Spleen (tissue), 7 donors: ENCODE results near the gene STEAP2.

Source experiments
- CTCF ChIP-seq, 11 experiments: fragments of 200-600 bp in 7 of 11; fragments of 450-650 bp in 4 of 11; sonication (generic) in 4 of 11; IDR thresholded peaks in 8 of 11; conservative IDR thresholded peaks in 3 of 11; 1 replicate in 7 of 11; 2 replicates in 4 of 11; pipeline versions ENCODE4 v1.4.0 to v1.8.0; 2016 to 2021; ENCODE audit warnings: antibody characterized with exemption in 11 of 11, inconsistent platforms in 4 of 11, mild to moderate bottlenecking in 1 of 11
- POLR2A ChIP-seq, 3 donors: fragments of 450-650 bp; IDR thresholded peaks; one replicate each; pipeline ENCODE4 v1.5.1; 2017; ENCODE audit warnings: antibody characterized with exemption in 3 of 3, mild to moderate bottlenecking in 1 of 3
- donor health status: DM: no; HTN: no; CAD: no; lungs with moderate emphysema.
- donor health status: DM: no; HTN: no; CAD: no.
- donor health status: DM: no; HTN: no; CAD: no.

DNA sequence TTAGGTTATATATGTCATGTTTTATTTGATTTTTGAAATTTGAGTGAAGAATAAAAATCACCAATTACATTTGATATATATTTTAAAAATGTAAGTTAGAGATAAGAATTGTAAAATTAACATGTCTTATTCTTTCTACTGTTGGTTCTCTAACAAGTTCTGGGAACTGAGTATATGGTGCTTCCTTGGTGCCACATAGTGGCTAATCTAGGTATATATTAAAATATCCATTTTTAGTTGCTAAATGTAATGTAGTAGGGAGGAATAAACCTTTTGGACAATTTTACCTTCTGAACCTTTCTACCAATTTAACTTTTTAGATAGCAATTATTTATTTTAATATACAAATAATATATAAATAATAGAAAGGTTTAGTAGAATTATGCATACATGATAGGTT, 50.9 kb downstream of the STEAP2 start:
- TF ChIP-seq POLR2A (IDR thresholded peaks at IDR 0.05) (no peak), CTCF (IDR thresholded peaks at IDR 0.05 in 8 of 11, conservative IDR thresholded peaks at IDR 0.05 in 3 of 11) (peak in 7 of 11 experiments; percentile 13 to 40 (median 36))
